T-helper 22 cell (primary cell): ENCODE measurements around the gene DOCK10.

Experiments used
- DNase-seq: peaks from one replicate; pipeline ENCODE4 v3.0.0-alpha.2; 2020; ENCODE audit warnings: low read depth

DOCK10 gene

DNA sequence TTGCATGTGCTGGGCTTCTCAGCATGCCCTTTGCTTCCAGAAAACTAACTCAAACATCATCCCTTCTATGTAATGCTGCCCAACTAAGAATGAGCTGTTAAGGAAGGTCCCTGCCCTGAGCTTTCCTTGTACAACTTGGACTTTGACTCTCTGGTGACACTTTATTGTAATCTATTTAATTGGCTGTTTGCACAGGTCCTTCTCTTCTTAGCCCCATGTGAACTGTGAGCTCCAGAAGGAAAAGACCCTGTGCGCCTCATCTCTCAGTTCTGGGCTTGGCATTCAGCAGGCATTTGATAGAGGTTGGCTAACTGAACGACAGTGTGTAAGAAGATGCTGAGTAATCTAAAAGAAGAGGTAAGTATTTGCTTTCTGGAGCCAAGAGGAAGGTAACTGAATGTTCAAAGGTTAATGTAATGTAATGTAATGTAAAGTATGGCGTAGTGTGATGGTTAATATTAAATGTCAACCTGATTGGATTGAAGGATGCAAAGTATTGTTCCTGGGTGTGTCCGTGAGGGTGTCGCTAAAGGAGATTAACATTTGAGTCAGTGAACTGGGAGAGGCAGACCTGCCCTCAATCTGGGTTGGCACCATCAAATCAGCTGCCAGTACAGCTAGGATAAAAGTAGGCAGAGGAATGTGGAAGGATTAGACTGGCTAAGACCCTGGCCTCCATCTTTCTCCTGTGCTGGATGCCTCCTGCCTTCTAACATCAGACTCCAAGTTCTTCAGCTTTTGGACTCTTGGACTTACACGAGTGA lies 265.3 kb downstream of the DOCK10 start:
- DNase-seq, result no peak

DNA sequence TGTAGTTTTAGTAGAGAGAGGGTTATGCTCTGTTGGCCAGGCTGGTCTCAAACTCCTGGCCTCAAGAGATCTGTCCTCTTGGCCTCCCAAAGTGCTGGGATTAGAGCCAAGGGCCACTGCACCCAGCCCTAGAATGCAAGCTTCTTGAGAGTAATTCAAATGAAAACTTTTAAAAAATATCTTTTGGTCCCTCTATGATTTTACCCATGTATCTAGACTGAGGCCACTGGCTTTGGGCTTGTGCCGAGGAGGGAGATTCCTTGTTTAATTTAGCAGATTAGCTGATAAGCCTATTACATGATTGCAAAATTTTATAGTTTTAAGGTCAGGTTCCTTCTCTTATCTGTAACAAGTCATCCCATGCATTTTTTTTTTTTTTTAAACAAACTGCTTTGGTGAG lies 266.6 kb downstream of the DOCK10 start:
- no peak for DNase-seq

DNA sequence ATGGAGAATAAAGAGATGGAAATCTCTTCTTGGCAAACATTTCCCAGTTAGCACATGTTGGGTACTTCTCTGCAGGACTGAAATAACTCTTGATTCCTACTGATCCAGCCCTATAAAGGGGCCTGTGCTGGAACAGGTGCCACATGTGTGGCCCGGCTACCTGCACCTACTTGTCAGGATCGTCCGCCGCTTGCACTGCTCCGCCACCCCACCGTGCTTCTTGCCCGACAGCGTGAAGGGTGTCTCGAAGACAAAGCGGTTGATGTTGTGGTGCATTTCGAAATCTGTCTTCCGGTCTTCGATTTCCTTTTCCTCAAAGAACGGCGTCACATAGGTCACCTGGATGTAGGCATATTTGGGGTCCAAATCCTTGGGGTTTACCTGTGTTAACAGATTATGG lies 267.5 kb downstream of the DOCK10 start:
- no peak for DNase-seq

- no peak for DNase-seq
Measured at GRCh38 chr2:224772494-224772893, 269.8 kb downstream of the DOCK10 start.

GRCh38 chr2:224769489-224769888 lies 272.8 kb downstream of the DOCK10 start:
- DNase-seq, result no peak

DNA sequence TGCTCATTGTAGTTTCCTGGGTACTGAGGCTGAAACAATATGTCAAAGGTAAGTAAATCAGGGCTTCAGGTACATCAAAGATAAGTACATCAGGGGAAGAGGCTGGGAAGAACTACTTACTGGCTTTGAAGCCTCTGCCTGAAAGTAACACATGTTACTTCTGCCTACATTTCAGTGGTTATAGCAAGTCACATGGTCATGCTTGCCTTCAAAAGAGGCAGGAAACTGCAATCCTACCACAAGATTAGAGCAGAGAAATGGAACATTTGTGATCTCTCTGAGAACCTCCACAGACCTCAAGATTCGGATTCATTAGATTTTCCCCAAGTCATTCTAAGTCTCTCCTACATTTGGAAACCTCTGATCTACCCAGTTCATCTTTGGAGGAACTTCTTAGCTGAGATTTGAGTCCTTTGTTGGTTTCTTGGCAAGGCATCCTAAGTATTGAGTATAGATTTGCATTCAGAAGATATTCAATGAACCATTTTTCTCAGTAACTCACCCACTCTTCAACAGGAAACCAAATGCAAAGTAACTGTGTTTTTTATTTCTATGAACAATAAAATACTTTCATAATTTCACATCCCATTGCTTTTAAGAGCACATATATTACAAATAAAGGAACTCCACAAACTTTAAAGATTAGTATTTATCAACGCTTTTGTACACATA lies 277.6 kb downstream of the DOCK10 start:
- DNase-seq, result no peak

DNA sequence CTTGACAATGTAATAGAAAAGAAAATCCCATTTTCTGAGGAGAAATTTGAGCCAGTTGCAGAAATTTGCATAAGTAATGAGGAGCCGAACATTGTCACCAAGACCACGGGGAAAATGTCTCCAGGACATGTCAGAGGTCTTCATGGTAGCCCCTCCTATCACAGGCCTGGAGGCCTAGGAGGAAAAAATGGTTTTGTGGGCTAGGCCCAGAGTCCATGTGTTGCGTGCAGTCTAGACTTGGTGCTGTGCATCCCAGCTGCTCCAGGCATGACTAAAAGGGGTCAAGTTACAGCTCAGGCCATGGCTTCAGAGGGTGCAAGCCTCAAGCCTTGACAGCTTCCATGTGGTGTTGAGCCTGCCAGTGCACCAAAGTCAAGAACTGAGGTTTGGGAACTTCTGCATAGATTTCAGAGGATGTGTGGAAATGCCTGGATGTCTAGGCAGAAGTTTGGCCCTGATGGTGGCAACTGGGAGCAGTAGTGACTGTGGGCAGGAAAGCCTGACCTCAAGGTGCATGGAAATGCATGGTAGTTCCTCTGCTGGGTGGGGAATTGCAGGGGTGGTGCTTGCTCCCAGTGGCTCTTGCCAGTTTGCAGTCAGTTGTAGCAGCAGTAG lies 284.2 kb downstream of the DOCK10 start:
- no peak for DNase-seq

- no peak for DNase-seq
Measured at GRCh38 chr2:224753743-224754540, 288.3 kb downstream of the DOCK10 start.

DNA sequence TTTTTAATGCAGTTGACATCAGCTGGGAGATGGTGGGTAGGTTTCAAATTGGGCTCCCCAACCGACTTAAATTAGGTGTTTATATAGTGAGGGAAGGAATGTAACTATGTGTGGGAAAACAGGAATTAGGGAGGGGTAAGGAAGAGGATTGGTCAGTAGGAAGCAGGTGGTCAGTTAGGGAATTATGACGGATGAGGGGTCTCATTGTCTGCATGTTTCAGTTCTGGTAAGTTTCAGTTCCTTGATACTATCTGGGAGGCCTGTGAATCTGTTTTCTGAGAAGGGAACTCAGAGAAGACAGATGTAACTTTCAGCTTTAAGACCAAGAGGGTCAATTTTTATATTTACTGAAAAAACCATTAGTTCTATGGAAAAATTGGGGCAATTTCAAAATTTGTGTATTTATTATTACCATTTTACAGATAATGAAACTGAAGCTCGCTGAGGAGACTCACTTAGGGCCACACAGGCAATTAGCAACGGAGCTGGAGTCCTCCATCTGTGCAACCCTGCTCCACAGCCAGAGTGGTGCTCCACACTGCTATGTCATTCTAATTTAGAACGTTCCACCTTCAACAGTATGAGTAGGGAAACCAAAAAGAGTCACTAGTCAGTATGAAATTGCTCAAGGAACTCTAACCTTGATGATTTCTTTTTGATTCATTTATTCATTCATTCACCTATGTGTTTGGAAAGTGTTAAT lies 290.1 kb downstream of the DOCK10 start:
- DNase-seq, result no peak

DNA sequence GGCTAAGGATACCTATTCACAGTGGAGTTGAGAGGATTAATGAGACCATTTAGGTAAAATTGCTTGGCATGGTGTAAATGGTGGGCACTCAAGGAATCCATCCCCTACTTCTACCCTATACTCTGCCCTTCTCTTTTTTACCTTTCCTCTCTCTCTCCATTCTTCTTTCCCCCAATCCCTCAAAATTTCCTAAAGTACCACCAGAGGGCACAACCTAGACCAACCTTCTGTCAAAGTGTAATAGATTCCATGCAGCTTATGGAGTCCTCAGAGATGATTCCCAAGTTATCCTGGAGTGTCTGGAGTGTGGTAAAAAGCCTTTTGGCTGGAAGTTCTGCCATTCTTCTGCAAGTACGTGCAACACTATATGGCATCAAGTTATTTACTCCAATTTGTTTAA lies 293.1 kb downstream of the DOCK10 start:
- DNase-seq, result no peak

DNA sequence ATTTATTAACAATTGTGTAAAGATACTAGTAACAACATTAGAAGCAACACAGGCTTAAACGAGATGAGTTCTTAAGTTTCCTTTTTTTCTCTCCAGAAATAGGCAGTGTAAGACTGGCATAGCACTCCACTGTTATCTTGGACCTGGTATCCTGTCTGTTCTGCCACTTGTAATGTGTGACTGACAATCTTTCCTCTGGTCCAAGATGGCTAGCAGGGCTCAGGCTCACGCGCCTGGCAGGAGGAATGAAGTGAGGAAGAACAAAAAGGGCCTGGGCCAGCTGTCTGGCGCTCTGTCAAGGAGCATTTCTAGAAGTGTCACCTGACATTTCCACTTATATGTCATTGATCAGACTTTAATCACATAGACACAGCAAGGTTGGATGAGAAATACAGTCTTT lies 294.5 kb downstream of the DOCK10 start:
- DNase-seq, result no peak

DNA sequence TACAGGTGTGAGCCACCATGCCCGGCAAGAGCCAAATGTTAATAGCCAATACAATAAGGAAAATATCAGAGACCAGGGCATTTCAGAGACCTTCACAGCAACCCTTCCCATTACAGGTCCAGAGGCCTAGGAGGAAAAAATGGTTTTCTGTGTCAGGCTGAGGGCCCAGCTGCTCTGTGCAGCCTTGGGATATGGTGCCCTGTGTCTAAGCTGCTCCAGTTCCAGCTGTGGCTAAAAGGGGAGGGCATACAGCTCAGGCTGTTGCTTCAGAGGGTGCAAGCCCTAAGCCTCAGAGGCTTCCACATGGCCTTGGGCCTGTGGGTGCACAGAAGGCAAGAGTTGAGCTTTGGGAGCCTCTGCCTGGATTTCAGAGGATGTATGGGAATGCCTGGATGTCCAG lies 306.0 kb downstream of the DOCK10 start:
- no peak for DNase-seq

GRCh38 chr2:224734949-224735348 lies 307.3 kb downstream of the DOCK10 start:
- DNase-seq, result no peak

- DNase-seq, result no peak
Measured at GRCh38 chr2:224731665-224732064, 310.6 kb downstream of the DOCK10 start.

GRCh38 chr2:224729435-224729834 lies 312.8 kb downstream of the DOCK10 start:
- no peak for DNase-seq

GRCh38 chr2:224724331-224724730 lies 317.9 kb downstream of the DOCK10 start:
- DNase-seq, result no peak

DNA sequence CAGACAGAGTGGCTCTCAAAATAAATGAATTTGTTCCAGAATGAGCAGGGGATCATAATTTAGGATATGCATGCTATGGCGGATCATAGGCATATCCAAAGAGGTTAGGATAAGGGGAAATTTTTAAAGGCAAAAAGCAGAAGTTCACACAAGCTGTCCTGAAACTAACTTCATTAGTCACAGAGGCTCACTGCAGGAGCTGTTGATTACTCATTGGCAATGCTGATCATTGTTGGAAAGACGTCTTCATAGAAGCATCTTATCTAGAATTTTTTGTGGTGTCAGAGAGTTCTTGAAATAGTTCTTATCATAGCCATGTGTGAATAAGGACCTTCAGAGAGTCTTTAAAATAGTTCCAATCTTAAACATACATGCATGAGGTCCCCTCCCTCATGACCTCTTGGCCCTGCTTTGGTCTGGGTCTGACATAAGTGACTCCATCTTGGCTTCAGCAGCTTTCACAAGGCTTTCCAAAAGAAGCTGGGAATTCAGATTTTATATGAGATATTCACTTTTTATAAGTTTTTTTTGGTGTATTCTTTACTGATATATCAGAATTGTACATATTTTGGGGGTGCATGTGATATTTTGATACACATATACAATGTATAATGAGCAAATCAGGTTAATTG lies 318.6 kb downstream of the DOCK10 start:
- no peak for DNase-seq

DNA sequence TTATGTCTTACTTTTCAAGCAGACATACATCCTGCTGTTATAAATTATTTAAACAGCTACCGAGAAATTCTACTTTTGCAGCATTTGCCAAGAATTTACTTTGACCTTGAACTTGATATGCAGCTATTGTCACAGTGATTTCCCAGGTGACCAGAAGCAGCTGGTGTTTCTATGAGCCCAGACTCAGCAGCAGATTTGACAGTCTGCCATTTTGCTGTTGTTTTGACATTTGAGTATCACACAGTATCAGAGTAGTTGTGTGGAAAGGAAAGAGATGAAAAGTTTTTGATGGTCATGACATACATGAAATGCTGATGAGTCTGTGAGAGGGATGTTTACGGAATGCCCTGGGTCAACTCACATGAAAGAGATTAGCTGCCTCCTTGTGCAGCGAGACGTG lies 319.5 kb downstream of the DOCK10 start:
- no peak for DNase-seq

- no peak for DNase-seq
Measured at GRCh38 chr2:224722250-224722649, 320.0 kb downstream of the DOCK10 start.

DNA sequence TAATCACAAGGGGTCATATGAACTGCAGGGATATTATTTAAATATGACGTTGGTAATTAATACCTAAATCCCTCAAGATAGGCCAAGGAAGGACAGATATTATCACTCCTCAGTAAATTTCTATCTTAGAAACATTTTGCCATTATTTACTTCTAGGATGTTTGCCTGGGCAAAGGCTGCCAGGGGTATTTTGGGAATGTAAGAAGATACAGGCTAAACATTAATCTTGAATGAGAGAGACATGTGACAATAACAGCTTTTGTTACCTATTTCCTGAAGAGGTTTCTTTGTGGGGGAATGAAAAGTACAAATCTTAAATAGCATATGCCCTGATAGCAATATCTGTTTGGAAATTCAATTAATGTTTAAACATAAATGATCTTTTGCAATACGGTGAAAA lies 325.3 kb downstream of the DOCK10 start:
- DNase-seq, result no peak

DNA sequence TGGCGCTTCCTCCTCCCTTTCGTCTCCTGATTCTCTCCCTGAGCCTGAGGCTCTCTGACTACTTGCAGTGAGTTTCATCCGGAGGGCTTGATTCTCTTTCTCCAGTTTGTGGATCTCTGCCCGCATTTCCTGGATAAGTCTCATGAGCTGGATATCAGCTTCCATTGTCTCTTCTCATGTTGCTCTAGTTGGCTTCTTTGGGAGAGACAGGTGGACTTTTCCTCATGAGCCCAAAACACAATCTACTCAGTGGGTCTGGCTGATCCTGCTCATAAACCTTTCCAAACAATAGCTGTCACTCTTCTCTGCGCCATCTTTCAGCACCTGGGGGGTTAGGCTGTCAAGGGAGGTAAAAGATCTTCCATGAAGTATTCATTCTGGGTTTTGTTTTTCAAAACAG lies 326.1 kb downstream of the DOCK10 start, which contains the start of gene CCDC195:
Gene CCDC195 (minus strand): TSS at position 165 of the 400 bp plus-strand sequence. CDS start 0 bp downstream, at position 165.
- DNase-seq, result no peak
